Measurements from ENCODE around the gene APIP. TPM values are rescaled to one million over a fixed set of nuclear protein-coding genes. Genes with fewer than 3 reads are reported as not detected.

The APIP gene
- total and polyA plus RNA-seq, 2 of the 8 experiments (the other 6 are each of a cell fraction or from before 2014, with no cell fraction given) = 10.4 to 25.7 TPM

- TF ChIP-seq ATF2 (IDR thresholded peaks at IDR 0.05; ENCODE audit: low read length) = no peak
- no peak for TF ChIP-seq SUZ12 (IDR thresholded peaks at IDR 0.05; ENCODE audit: low read length)
- TF ChIP-seq KDM5A (IDR thresholded peaks at IDR 0.05; ENCODE audit: low read length) = no peak
- TF ChIP-seq RXRA (IDR thresholded peaks at IDR 0.05; ENCODE audit: insufficient read depth, low read depth, low read length) = no peak
- no peak for TF ChIP-seq CBX5 (IDR thresholded peaks at IDR 0.05; ENCODE audit: low read depth, low read length)
- TF ChIP-seq SP1 (IDR thresholded peaks at IDR 0.05; ENCODE audit: low read depth, low read length) = no peak
- TF ChIP-seq EGR1 (IDR thresholded peaks at IDR 0.05; ENCODE audit: borderline replicate concordance, low read depth, low read length) = no peak
These were observed 25.5 kb upstream of the APIP start (continued) for GRCh38 chr11:34941688-34942087.
